ENCODE measurements around the gene SLC12A4. TPM values are rescaled to one million over a fixed set of nuclear protein-coding genes. Genes with fewer than 3 reads are reported as not detected.
"Not testable (repeated sequence)": the region's sequence is repeated elsewhere in the genome, so short reads cannot be mapped to it uniquely, and the experiment has no call there.

The SLC12A4 gene
- total and polyA plus RNA-seq, 2 experiments from 2014 or later: 36.5 to 49.2 TPM

- H3K9me3 ChIP-seq (ENCODE audit: low read depth): no peaks in the 10 kb centered on the region
- DNase-seq (ENCODE audit: low read depth in 1 of 2, low spot score in 1 of 2): no peak
- peaks cover 9% of the 10 kb centered on the region for H3K27me3 ChIP-seq
- H3K4me3 ChIP-seq: no peak overlapping the region
- no peak overlapping the region for H3K27ac ChIP-seq
- TF ChIP-seq CTCF (IDR thresholded peaks at IDR 0.05; ENCODE audit: low read depth, low read length): no peak
- no peaks in the 10 kb centered on the region for H3K4me1 ChIP-seq (ENCODE audit: low read depth)
- H3K36me3 ChIP-seq: no peaks in the 10 kb centered on the region
Observed at GRCh38 chr16:67996666-67997065, 28.2 kb upstream of the SLC12A4 start.

GRCh38 chr16:67995423-67995822 lies 27.0 kb upstream of the SLC12A4 start:
- H3K4me3 ChIP-seq: no peak overlapping the region
- TF ChIP-seq CTCF (IDR thresholded peaks at IDR 0.05; ENCODE audit: low read depth, low read length): no peak
- DNase-seq (ENCODE audit: low read depth in 1 of 2, low spot score in 1 of 2): no peak
- no peaks in the 10 kb centered on the region for H3K9me3 ChIP-seq (ENCODE audit: low read depth)
- H3K36me3 ChIP-seq: no peaks in the 10 kb centered on the region
- no peak overlapping the region for H3K27ac ChIP-seq
- H3K4me1 ChIP-seq (ENCODE audit: low read depth): no peaks in the 10 kb centered on the region
- peaks cover 11% of the 10 kb centered on the region for H3K27me3 ChIP-seq

GRCh38 chr16:67994040-67994408 lies 25.6 kb upstream of the SLC12A4 start:
- H3K4me3 ChIP-seq; H3K4me1 ChIP-seq (ENCODE audit: low read depth); H3K36me3 ChIP-seq; H3K27ac ChIP-seq; H3K9me3 ChIP-seq (ENCODE audit: low read depth); DNase-seq (ENCODE audit: low read depth in 1 of 2, low spot score in 1 of 2): not testable (repeated sequence)
- peaks cover 11% of the 10 kb centered on the region for H3K27me3 ChIP-seq

GRCh38 chr16:67993207-67994039 lies 25.0 kb upstream of the SLC12A4 start:
- Histone ChIP-seq H3K36me3 (no peaks in the 10 kb centered on the region), H3K4me1 (ENCODE audit: low read depth) (no peaks in the 10 kb centered on the region), H3K27me3 (peaks cover 11% of the 10 kb centered on the region), H3K27ac (no peak overlapping the region), H3K4me3 (no peak overlapping the region), H3K9me3 (ENCODE audit: low read depth) (no peaks in the 10 kb centered on the region)
- TF ChIP-seq CTCF (IDR thresholded peaks at IDR 0.05; ENCODE audit: low read depth, low read length): peak; percentile 91
- DNase-seq (ENCODE audit: low read depth in 1 of 2, low spot score in 1 of 2): peak; percentile 79 to 81

- Histone ChIP-seq H3K27me3 (peaks cover 11% of the 10 kb centered on the region), H3K4me3 (no peak overlapping the region), H3K27ac (no peak overlapping the region), H3K9me3 (ENCODE audit: low read depth) (no peaks in the 10 kb centered on the region), H3K4me1 (ENCODE audit: low read depth) (no peaks in the 10 kb centered on the region), H3K36me3 (no peaks in the 10 kb centered on the region)
- no peak for TF ChIP-seq CTCF (IDR thresholded peaks at IDR 0.05; ENCODE audit: low read depth, low read length)
- DNase-seq (ENCODE audit: low read depth in 1 of 2, low spot score in 1 of 2): no peak
Observed at GRCh38 chr16:67992661-67993206, 24.3 kb upstream of the SLC12A4 start.

- Histone ChIP-seq H3K27ac (no peak overlapping the region), H3K27me3 (peaks cover 11% of the 10 kb centered on the region), H3K4me1 (ENCODE audit: low read depth) (peaks cover 8% of the 10 kb centered on the region), H3K4me3 (no peak overlapping the region), H3K36me3 (no peaks in the 10 kb centered on the region), H3K9me3 (ENCODE audit: low read depth) (no peaks in the 10 kb centered on the region)
- no peak for DNase-seq (ENCODE audit: low read depth in 1 of 2, low spot score in 1 of 2)
- TF ChIP-seq CTCF (IDR thresholded peaks at IDR 0.05; ENCODE audit: low read depth, low read length): no peak
Observed at GRCh38 chr16:67990018-67990386, 21.6 kb upstream of the SLC12A4 start.
